Iris pigment epithelial cell (primary cell): Measurements from ENCODE around the gene RIT1.

ENCODE experiments used
- DNase-seq: peaks from one replicate; pipeline ENCODE4 v3.0.0-alpha.2; 2011; ENCODE audit warnings: low read depth

The RIT1 gene

DNA sequence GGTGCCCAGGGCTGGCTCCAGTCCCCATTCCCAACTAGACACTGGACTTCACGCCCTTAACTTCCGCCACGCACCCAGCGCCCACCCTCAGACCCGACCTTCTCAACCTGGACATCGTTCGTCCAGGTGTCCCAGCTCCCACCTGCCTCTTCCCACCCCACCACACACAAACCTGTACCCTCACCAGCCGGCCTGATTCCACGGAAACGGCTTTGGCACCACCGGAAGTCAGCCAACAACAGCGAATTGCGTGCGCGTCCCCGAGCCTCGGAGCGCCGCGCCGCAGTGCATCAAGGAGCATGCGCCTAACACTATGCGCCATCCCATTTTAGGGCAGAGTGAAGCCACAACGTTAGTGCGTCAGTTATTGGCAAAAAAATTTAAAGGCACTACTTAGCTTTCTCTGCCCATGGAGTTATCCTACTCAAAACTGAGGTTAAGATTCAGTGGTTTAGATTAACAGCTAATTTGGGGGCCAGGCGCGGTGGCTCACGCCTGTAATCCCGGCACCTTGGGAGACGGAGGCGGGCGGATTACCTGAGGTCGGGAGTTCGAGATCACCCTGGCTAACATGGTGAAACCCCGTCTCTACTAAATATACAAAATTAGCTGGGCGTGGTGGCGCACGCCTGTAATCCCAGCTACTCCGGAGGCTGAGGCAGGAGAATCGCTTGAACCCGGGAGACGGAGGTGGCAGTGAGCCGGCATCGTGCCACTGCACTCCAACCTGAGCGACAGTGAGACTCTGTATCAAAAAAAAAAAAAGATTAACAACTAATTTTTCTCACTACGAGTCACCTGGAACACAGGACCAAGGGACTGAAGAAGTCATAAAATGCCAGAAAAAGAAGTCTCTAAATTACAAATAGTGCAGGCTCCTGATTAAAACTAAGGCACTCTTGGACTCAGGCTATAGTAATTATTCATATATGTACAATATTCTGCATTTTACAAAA is 53.9 kb downstream of the RIT1 start, which contains the start of gene GON4L:
Gene GON4L, minus strand, starts transcription at position 240 of the 956 bp plus-strand sequence. CDS start 3,434 bp downstream, outside the sequence.
- peak; percentile 93 for DNase-seq

DNA sequence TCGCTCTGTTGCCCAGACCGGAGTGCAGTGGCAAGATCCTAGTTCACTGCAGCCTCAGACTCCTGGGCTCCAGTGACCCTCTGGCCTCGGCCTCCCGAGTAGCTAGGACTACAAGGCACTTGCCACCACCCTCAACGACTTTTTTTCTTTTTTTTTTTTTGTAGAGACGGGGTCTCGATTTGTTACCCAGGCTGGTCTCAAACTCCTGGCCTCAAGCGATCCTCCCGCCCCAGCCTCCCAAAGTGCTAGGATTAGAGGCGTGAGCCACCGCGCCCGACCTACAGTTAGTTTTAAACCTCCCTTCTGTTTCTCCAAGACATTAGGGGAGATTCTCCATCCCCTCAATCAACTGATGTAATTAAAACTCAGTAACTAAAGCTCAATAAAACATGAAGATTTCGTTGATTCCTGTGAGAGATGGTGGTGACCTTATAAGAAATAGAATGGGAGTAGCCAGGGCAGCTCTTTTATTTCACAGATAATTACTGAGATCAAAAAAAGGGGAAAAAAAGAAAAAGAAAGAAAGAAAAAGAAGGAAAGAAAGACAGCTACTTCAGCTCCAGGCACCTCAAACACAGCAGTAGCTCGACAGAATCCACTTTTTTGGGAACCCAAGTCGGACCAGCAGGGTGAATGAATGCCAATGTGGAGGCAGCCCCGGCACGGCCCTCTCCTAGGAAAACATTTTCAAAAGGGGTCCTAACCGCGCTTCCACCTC is 54.7 kb downstream of the RIT1 start:
- no peak for DNase-seq

DNA sequence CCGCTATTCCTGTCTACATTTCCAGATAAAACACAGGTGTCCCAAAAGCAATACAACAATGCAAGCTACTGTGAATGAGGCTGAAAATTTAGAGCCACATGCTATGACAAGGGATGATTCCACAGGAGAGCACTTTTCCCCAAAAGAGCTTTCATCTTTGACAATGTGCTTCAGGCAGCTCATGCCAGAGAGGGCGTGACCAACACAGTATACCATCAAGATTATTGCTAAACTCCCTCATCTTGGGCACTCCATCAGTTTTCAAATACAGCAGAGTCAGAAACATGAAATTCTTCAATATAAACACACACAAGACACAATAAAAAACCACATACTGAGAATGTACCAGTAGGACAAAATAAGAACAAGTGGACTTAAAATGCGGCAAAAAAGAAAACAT is 60.8 kb downstream of the RIT1 start:
- DNase-seq = peak; percentile 10

DNA sequence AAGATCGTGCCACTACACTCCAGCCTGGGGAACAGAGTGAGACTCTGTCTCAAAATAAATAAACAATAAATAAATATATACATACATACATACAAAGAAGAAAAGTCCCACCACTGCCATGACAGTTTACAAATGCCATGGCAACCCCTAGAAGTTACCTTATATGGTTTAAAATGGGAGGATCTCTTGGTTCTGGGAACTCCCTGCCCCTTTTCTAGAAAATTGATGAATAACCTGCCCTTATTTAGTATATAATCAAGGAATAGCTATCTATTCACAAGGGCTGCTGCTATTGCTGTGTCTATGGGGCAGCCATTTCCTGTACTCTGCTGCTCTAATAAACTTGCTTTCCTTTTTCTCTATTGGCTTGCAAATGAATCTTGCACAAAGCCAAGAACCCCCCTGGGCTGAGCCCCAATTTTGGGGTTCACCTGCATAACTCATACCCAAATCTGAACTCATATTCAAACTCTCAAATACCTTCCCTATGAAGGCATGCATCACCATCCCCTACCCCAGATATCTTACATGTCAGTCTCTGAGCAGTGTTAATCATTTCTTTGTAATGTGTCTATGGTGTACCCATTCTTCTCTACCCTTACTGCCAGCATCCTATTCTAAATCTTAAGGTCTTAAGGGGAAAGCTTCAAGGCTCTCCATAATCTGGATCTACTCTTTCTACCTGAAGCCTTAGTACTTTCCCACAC is 63.2 kb downstream of the RIT1 start:
- DNase-seq = no peak
